Spleen (tissue), 7 donors: ENCODE measurements around the gene ADAMTS3.

Experiments
- CTCF ChIP-seq, 11 experiments: fragments of 200-600 bp in 7 of 11; fragments of 450-650 bp in 4 of 11; sonication (generic) in 4 of 11; IDR thresholded peaks in 8 of 11; conservative IDR thresholded peaks in 3 of 11; 1 replicate in 7 of 11; 2 replicates in 4 of 11; pipeline versions ENCODE4 v1.4.0 to v1.8.0; 2016 to 2021; ENCODE audit warnings: antibody characterized with exemption in 11 of 11, inconsistent platforms in 4 of 11, mild to moderate bottlenecking in 1 of 11
- POLR2A ChIP-seq, 3 donors: fragments of 450-650 bp; IDR thresholded peaks; one replicate each; pipeline ENCODE4 v1.5.1; 2017; ENCODE audit warnings: antibody characterized with exemption in 3 of 3, mild to moderate bottlenecking in 1 of 3
- POLR2AphosphoS5 ChIP-seq, 3 donors: sonication (generic); formaldehyde crosslinking; IDR thresholded peaks; one replicate each; pipeline ENCODE4 v1.5.1; 2017; ENCODE audit warnings: antibody characterized with exemption in 3 of 3
- donor health status: DM: no; HTN: no; CAD: no; lungs with moderate emphysema.
- donor health status: DM: no; HTN: no; CAD: no.
- donor health status: DM: no; HTN: no; CAD: no.

GRCh38 chr4:72451349-72451748, 117.7 kb downstream of the ADAMTS3 start:
- TF ChIP-seq CTCF (IDR thresholded peaks at IDR 0.05 in 8 of 11, conservative IDR thresholded peaks at IDR 0.05 in 3 of 11) (no peak), POLR2A (IDR thresholded peaks at IDR 0.05) (no peak), POLR2AphosphoS5 (IDR thresholded peaks at IDR 0.05) (no peak)
